ENCODE measurements around the gene SND1. TPM values are rescaled to one million over a fixed set of nuclear protein-coding genes. Genes with fewer than 3 reads are reported as not detected.

Gene SND1
- total RNA-seq, 2 experiments from 2014 or later, result 158 to 166 TPM

DNA sequence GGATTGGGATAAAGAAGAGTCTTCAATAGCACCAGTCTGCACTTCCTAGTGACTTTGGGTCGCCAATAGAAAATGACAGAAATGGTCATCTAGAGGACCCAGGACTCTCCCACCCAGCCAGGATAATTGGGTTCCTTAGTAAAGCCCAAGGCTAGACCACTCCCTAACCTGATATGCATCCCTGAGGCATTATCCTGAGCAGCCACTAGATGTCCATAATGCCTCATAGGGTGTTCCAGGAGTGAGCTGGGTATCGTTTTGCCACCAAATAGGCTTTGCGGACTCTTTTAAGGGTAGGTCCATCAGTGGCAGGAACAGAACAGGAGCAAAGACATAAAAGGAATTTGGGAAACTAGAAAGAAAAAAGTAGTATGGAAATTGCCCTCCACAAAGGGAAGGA is 383.7 kb downstream of the SND1 start:
- DNase-seq (no peak), ATAC-seq (no peak)
- no peaks in the 10 kb centered on the region for H3K9me3 Mint-ChIP-seq (ENCODE audit: low read depth)
- H3K36me3 Mint-ChIP-seq, result peaks cover 2% of the 10 kb centered on the region
- CTCF ChIA-PET, result interaction anchor here (1.1 to 2.7 kb wide), 4 partner anchors 8 to 329 kb away, joined by 3 to 10 read pairs (median 5); no protein-coding TSS in a partner anchor
- no peak overlapping the region for H3K27ac Mint-ChIP-seq
- H3K4me3 Mint-ChIP-seq, result no peak overlapping the region
- H3K27me3 Mint-ChIP-seq, result peaks cover 14% of the 10 kb centered on the region
- peaks cover 2% of the 10 kb centered on the region for H3K4me1 Mint-ChIP-seq

DNA sequence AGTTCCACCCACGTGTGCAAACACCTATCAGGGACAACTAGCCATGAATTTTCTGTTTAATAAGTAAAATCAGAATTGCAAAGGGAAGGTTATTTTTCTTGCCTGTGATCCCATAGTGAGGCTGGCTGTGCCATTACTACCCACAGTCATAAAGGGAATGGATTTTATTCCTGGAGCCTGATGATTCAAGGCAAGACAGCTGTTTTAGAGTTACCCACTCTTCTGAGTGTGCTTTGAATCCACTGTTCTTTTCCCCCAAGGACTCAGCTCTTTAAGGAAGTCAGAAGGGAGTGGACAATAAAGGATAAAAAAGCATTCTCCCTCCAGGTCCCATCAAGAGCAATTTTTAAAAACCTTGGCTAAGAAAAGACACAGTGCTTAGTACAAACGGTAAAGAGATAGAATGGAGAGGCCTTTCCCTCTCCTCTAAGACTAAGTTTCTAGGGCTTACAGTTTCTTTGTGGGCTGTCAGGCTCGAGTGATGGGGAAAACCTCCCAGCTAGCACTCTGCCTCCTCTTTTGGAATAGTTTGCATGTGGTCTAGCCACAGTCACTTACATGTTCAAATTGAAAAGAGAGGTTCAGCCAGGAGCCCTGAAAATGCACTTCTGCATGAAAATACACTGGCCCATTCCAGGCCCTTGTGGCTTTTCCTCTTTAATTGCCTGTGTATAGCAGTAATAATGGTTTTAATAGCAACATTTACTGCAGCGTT is 384.4 kb downstream of the SND1 start:
- peaks cover 14% of the 10 kb centered on the region for H3K27me3 Mint-ChIP-seq
- H3K4me1 Mint-ChIP-seq, result peaks cover 2% of the 10 kb centered on the region
- ATAC-seq (no peak), DNase-seq (no peak)
- H3K9me3 Mint-ChIP-seq (ENCODE audit: low read depth), result no peaks in the 10 kb centered on the region
- no peak overlapping the region for H3K27ac Mint-ChIP-seq
- CTCF ChIA-PET, result interaction anchor here (1.6 kb wide), 1 partner anchor 173 kb away, joined by 5 read pairs; no protein-coding TSS in a partner anchor
- no peak overlapping the region for H3K4me3 Mint-ChIP-seq
- peaks cover 2% of the 10 kb centered on the region for H3K36me3 Mint-ChIP-seq

DNA sequence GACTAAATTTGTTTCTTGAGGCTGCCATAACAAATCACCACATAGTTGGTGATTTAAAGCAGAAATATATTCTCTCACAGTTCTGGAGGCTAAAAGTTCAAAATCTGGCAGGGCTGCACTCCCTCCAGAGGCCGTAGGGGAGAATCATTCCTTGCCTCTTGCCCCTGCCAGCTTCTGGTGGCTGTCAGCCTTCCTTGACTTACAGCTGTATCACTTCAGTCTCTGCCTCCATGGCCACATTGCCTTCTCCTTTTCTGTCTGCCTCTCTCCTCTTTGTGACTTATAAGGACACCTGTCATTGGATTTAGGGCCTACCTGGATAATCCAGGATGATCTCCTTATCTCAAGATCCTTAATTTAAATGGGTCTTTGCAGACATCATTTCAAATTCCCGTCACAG is 385.1 kb downstream of the SND1 start:
- H3K4me3 Mint-ChIP-seq, result no peak overlapping the region
- no peak for DNase-seq

DNA sequence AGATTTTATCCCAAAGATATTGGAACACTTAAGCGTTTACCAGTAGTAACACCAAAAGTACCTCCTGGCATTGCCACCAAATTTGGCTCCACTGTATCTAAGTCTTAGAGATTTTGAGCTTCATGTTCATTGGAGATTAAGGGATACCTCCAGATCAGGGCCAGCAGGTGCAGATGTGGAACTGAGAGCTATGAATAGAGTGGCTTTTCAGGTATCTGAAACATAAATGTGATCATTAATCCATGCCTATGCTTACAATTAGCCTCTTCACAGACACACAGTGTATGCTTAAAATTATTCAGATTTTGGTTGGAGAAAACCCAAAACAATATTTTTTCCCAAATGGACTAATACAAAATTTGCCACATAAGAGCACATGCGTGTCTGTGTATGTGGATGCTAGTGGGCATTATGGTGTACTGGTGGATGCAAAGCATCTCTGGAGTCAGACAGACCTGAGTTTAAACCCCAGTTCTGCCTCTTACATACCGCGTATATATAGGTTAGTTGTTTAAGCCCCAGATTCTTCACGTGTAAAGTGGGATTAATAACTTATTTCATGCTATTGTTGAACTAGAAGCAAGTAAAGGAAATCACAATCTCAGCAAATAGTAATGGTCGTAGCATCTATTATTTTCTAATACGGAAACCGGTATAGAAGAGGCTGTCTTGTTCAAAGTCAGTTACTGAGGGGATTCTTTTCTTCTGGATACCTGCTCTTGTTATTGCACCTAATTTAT is 386.1 kb downstream of the SND1 start:
- no peaks in the 10 kb centered on the region for H3K4me1 Mint-ChIP-seq
- DNase-seq (no peak), ATAC-seq (no peak)
- no peak overlapping the region for H3K4me3 Mint-ChIP-seq
- peaks cover 9% of the 10 kb centered on the region for H3K27me3 Mint-ChIP-seq
- no peaks in the 10 kb centered on the region for H3K36me3 Mint-ChIP-seq
- no peaks in the 10 kb centered on the region for H3K9me3 Mint-ChIP-seq (ENCODE audit: low read depth)
- CTCF ChIA-PET, result interaction anchor here (0.7 to 0.9 kb wide), 2 partner anchors 172 to 330 kb away, joined by 3 to 4 read pairs; no protein-coding TSS in a partner anchor
- H3K27ac Mint-ChIP-seq, result no peak overlapping the region

More for the DNA sequence above, 385.1 kb downstream of the SND1 start:
- ATAC-seq, result no peak
- Mint-ChIP-seq H3K9me3 (ENCODE audit: low read depth) (no peaks in the 10 kb centered on the region), H3K27me3 (peaks cover 12% of the 10 kb centered on the region), H3K36me3 (no peaks in the 10 kb centered on the region), H3K27ac (no peak overlapping the region), H3K4me1 (no peaks in the 10 kb centered on the region)
- CTCF ChIA-PET, result no interaction called here

DNA sequence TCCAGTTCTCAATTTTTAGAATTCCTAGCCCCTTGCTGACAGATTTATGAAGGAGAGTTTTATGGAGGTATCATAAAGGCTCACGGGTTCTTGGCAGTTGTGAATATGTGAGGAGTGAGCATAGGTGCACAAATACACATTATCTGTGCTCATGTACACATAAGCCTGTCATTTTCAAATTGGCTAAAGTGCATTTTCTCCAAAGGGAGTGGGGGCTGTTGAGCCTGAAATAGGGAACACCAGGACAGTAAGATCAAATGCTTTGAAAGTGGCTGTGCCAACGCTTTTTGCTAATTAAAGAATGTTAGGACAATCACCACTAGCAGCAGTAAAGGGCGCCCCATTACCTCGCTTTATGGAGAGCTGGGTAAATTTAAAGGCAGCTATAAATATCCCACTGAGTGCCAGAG is 387.6 kb downstream of the SND1 start:
- no peak overlapping the region for H3K27ac Mint-ChIP-seq
- H3K36me3 Mint-ChIP-seq, result peaks cover under 1% of the 10 kb centered on the region
- no peak for DNase-seq
- H3K4me1 Mint-ChIP-seq, result peaks cover 7% of the 10 kb centered on the region
- no peak overlapping the region for H3K4me3 Mint-ChIP-seq
- no peaks in the 10 kb centered on the region for H3K27me3 Mint-ChIP-seq
- H3K9me3 Mint-ChIP-seq (ENCODE audit: low read depth), result no peaks in the 10 kb centered on the region
- CTCF ChIA-PET, result interaction anchor here (1.5 kb wide), 1 partner anchor 96 kb away, joined by 3 read pairs; no protein-coding TSS in a partner anchor
- ATAC-seq, result no peak

DNA sequence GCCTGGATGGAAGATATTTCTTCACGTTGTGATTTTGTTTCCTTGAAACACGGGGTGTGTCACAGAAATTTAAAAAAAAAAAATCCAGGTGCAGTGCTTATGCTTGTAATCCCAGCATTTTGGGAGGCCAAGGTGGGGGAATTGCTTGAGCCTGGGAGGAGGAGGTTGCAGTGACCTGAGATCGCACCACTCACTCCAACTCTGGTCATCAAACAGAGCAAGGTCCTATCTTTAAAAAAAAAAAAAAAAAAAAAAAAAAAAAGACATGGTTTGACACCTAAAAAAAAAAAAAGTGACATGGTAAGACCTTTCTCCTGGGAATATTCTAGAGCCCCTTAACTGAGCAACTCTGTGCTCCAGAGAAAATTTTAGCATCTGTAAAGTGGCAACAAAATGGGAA is 388.2 kb downstream of the SND1 start:
- Mint-ChIP-seq H3K27me3 (no peaks in the 10 kb centered on the region), H3K4me1 (peaks cover 12% of the 10 kb centered on the region), H3K27ac (no peak overlapping the region), H3K9me3 (ENCODE audit: low read depth) (no peaks in the 10 kb centered on the region), H3K4me3 (no peak overlapping the region), H3K36me3 (peaks cover 1% of the 10 kb centered on the region)
- DNase-seq, result no peak
- CTCF ChIA-PET, result interaction anchor here (1.5 kb wide), 1 partner anchor 96 kb away, joined by 3 read pairs; no protein-coding TSS in a partner anchor
- ATAC-seq, result no peak

DNA sequence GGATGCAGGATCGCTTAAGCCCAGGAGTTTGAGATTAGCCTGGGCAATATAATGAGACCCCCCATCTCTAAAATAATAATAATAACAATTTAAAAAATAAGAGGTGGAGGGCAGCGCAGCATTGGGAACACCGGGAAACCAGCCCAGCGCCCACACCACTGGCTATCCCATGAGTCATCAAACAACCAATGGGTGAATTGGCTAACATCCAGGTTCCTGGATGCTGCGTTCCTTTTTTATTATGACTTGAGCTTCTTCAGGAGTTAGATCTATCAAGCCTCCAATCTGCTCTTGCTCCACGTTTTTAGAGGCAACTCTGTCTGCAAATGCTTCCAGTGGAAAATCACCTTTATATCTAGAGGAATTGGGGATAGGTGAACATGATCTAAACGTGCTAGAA is 389.2 kb downstream of the SND1 start:
- CTCF ChIA-PET, result no interaction called here
- Mint-ChIP-seq H3K4me3 (no peak overlapping the region), H3K27ac (no peak overlapping the region), H3K9me3 (ENCODE audit: low read depth) (no peaks in the 10 kb centered on the region), H3K27me3 (no peaks in the 10 kb centered on the region), H3K36me3 (peaks cover 1% of the 10 kb centered on the region), H3K4me1 (peaks cover 19% of the 10 kb centered on the region)
- no peak for DNase-seq
- ATAC-seq, result no peak

DNA sequence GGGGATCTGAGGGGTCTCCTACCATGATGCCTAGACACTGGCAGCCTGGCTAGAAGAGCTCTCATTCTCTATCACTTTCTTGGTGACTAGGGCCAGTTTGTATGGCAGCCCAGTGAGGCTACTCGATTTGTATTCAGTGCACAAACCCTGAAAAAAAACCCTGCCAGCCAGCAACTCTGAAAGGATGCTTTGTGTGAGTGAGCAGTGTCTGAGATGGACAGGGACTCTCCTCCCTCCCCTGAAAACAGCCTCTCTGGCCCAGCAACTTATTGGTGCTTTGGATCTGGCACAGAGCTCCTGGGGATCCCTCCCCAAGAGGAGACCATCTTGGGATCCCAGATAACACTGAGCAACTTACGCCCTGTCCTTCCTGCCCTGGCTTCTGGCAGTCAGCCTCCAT is 390.0 kb downstream of the SND1 start:
- H3K36me3 Mint-ChIP-seq, result peaks cover 1% of the 10 kb centered on the region
- no peak overlapping the region for H3K4me3 Mint-ChIP-seq
- ATAC-seq (no peak), DNase-seq (no peak)
- no peaks in the 10 kb centered on the region for H3K9me3 Mint-ChIP-seq (ENCODE audit: low read depth)
- H3K27ac Mint-ChIP-seq, result no peak overlapping the region
- H3K27me3 Mint-ChIP-seq, result no peaks in the 10 kb centered on the region
- H3K4me1 Mint-ChIP-seq, result peaks cover 19% of the 10 kb centered on the region
- CTCF ChIA-PET, result interaction anchor here (0.8 kb wide), 1 partner anchor 166 kb away, joined by 3 read pairs; no protein-coding TSS in a partner anchor

DNA sequence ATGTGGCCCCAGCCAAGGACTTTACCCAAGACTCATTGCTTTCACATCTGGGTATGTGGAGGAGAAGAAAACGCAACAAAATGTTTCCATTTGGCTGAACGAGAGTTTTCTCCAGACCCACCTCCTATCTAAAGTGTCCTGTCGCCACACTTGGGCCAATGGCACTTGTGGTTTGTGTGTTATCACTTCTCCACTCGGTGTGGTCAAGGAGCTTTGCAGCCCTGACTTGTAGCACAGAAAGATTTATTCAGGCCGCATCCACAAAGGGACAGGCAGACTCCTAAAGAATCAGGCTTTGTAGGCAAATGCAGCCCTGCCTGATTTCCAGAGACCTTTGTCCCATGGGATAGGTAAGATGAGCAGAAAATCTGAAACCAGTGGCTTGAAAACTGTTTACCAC is 392.1 kb downstream of the SND1 start:
- H3K4me3 Mint-ChIP-seq, result no peak overlapping the region
- no peak for ATAC-seq
- H3K27me3 Mint-ChIP-seq, result no peaks in the 10 kb centered on the region
- peaks cover 1% of the 10 kb centered on the region for H3K36me3 Mint-ChIP-seq
- peaks cover 23% of the 10 kb centered on the region for H3K4me1 Mint-ChIP-seq
- CTCF ChIA-PET, result interaction anchor here (1.8 kb wide), 1 partner anchor 9 kb away, joined by 5 read pairs; no protein-coding TSS in a partner anchor
- DNase-seq, result no peak
- H3K9me3 Mint-ChIP-seq (ENCODE audit: low read depth), result no peaks in the 10 kb centered on the region
- H3K27ac Mint-ChIP-seq, result no peak overlapping the region

DNA sequence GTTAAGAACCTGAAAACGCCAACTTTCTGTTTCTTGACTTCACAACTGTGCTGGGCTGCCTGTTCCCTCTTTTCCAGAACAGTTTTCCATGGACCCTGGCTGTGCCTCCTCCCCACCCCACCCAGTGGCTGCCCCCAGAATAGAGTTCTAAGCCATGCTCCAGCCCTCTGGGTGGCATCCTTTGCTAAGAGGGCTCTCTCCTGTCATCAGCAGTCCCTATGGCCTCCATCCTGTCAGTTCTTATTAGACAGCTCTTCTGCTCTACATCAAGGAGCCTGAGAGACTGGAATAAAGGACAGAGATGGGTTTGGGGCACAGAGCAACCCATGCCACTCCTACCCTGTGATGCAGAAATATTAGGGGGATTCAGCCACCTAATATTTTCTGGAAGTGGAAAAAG is 393.2 kb downstream of the SND1 start:
- ATAC-seq, result no peak
- peaks cover 1% of the 10 kb centered on the region for H3K36me3 Mint-ChIP-seq
- H3K27ac Mint-ChIP-seq, result no peak overlapping the region
- no peaks in the 10 kb centered on the region for H3K27me3 Mint-ChIP-seq
- CTCF ChIA-PET, result interaction anchor here (1.1 to 2.7 kb wide), 2 partner anchors 165 to 367 kb away, joined by 3 to 7 read pairs; no protein-coding TSS in a partner anchor
- no peaks in the 10 kb centered on the region for H3K9me3 Mint-ChIP-seq (ENCODE audit: low read depth)
- no peak overlapping the region for H3K4me3 Mint-ChIP-seq
- H3K4me1 Mint-ChIP-seq, result peaks cover 32% of the 10 kb centered on the region
- DNase-seq, result no peak

DNA sequence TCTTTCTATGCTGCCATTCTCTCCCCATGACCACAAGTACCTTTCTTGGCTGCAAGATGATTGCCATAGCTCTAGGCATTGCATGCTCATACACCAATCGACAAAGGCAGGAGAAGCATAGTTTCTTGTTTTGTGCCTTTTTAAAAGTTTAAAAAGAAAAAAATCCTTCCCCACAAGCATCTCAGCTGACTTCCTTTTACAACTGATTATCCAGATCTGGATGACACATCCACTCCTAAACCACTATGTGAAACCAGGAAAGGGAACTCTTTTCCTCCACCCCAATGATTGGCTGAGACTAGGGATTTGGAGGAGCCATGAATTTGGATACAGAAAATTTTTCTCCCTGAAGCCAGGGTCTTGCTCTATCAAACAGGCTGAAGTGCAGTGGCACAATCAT is 393.8 kb downstream of the SND1 start:
- ATAC-seq, result no peak
- peaks cover 1% of the 10 kb centered on the region for H3K36me3 Mint-ChIP-seq
- DNase-seq, result no peak
- no peak overlapping the region for H3K4me3 Mint-ChIP-seq
- H3K4me1 Mint-ChIP-seq, result peaks cover 32% of the 10 kb centered on the region
- CTCF ChIA-PET, result interaction anchor here (0.7 to 2.7 kb wide), 3 partner anchors 164 to 1024 kb away, joined by 3 to 7 read pairs (median 3); no protein-coding TSS in a partner anchor
- H3K27me3 Mint-ChIP-seq, result no peaks in the 10 kb centered on the region
- H3K9me3 Mint-ChIP-seq (ENCODE audit: low read depth), result no peaks in the 10 kb centered on the region
- H3K27ac Mint-ChIP-seq, result no peak overlapping the region

DNA sequence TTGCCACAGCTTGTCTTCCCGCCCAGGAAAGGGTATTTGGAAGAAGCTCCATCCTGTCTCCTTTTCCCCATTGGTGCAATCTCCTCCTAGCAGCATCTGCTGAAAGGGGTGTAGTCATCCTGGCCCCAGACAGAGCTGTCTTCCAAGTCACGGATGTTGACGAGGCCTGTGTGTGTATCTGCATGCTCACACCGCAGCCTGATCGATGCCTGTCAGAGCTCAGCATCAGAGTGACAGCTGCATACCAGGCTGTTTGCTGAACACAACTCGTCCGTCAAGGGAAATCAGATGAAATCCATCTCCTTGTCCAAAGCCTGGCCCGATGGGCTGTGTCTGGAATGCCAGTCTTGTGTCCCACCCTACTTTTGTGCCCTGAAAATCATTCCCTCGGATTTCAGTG is 400.4 kb downstream of the SND1 start:
- DNase-seq (no peak), ATAC-seq (no peak)
- CTCF ChIA-PET, result no interaction called here
- Mint-ChIP-seq H3K4me1 (peaks cover 33% of the 10 kb centered on the region), H3K27me3 (no peaks in the 10 kb centered on the region), H3K9me3 (ENCODE audit: low read depth) (no peaks in the 10 kb centered on the region), H3K27ac (no peak overlapping the region), H3K4me3 (no peak overlapping the region), H3K36me3 (no peaks in the 10 kb centered on the region)

DNA sequence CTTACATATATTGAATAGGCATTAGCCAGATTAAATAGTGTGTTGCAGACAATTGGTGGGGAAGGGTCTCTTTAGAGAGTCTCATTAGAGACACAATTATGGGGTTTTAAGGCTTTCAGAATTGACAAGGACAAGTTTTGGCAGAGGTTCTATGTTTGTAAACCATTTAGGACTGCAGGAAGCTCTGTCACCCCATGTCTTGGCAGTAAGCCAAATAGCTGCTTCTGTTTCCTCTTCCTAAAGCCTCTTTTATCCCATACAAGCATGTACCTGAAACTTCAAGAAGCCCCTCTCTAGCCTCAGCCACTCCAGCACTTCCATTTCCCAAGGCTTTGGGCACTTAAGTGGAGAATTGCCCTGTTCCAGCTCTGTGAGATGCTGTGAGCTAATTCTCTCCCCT is 401.0 kb downstream of the SND1 start:
- peaks cover 36% of the 10 kb centered on the region for H3K4me1 Mint-ChIP-seq
- no peak overlapping the region for H3K4me3 Mint-ChIP-seq
- H3K36me3 Mint-ChIP-seq, result no peaks in the 10 kb centered on the region
- no peak overlapping the region for H3K27ac Mint-ChIP-seq
- H3K9me3 Mint-ChIP-seq (ENCODE audit: low read depth), result no peaks in the 10 kb centered on the region
- DNase-seq (no peak), ATAC-seq (no peak)
- no peaks in the 10 kb centered on the region for H3K27me3 Mint-ChIP-seq
- CTCF ChIA-PET, result interaction anchor here (1.0 kb wide), 1 partner anchor 157 kb away, joined by 3 read pairs; no protein-coding TSS in a partner anchor

Measured in activated CD8-positive, alpha-beta memory T cell treated with anti-CD3 and anti-CD28 coated beads, Interleukin-2, amount 10 ng/mL, durations not matched to agents 7 days and 5 days (primary cell).